ENCODE measurements around the gene LRP1.

- no peak for TF ChIP-seq POLR2A (IDR thresholded peaks at IDR 0.05; ENCODE audit: extremely low read depth, insufficient read length)
- no peak for TF ChIP-seq MAX (IDR thresholded peaks at IDR 0.05; ENCODE audit: low read depth, low read length)
- TF ChIP-seq MYC (IDR thresholded peaks at IDR 0.05; ENCODE audit: low read depth, low read length) = no peak
- TF ChIP-seq, protein P1, sequence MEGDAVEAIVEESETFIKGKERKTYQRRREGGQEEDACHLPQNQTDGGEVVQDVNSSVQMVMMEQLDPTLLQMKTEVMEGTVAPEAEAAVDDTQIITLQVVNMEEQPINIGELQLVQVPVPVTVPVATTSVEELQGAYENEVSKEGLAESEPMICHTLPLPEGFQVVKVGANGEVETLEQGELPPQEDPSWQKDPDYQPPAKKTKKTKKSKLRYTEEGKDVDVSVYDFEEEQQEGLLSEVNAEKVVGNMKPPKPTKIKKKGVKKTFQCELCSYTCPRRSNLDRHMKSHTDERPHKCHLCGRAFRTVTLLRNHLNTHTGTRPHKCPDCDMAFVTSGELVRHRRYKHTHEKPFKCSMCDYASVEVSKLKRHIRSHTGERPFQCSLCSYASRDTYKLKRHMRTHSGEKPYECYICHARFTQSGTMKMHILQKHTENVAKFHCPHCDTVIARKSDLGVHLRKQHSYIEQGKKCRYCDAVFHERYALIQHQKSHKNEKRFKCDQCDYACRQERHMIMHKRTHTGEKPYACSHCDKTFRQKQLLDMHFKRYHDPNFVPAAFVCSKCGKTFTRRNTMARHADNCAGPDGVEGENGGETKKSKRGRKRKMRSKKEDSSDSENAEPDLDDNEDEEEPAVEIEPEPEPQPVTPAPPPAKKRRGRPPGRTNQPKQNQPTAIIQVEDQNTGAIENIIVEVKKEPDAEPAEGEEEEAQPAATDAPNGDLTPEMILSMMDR (IDR thresholded peaks at IDR 0.05; ENCODE audit: low read depth, low read length) = peak; percentile 54
Observed at GRCh38 chr12:57195611-57196371, 67.5 kb downstream of the LRP1 start.
